Liver (tissue), 9 donors: ENCODE measurements around the gene AFDN. TPM values are rescaled to one million over a fixed set of nuclear protein-coding genes. Genes with fewer than 3 reads are reported as not detected.

Experiments used
- DNase-seq: peaks from one replicate; pipeline ENCODE4 v3.0.0-alpha.2; 2017; ENCODE audit warnings: low spot score
- H3K27ac ChIP-seq, 2 donors: one replicate each; pipeline ENCODE4 v1.7.0; 2013; ENCODE audit warnings: inconsistent platforms in 2 of 2, low read length in 2 of 2, control low read depth in 1 of 2, low read depth in 1 of 2, mild to moderate bottlenecking in 1 of 2
- H3K27me3 ChIP-seq, 4 donors: one replicate each; pipeline versions ENCODE4 v1.6.1 to v1.7.0; 2013; ENCODE audit warnings: low read length in 3 of 4, inconsistent platforms in 1 of 4, mild to moderate bottlenecking in 1 of 4, moderate library complexity in 1 of 4; ENCODE audit not compliant: control insufficient read depth in 4 of 4, insufficient read depth in 4 of 4
- H3K36me3 ChIP-seq, 4 donors: one replicate each; pipeline versions ENCODE4 v1.6.1 to v1.7.0; 2013; ENCODE audit warnings: low read length in 3 of 4, mild to moderate bottlenecking in 3 of 4, low read depth in 1 of 4, moderate library complexity in 1 of 4; ENCODE audit not compliant: control insufficient read depth in 4 of 4, insufficient read depth in 3 of 4
- H3K4me1 ChIP-seq, 4 donors: one replicate each; pipeline versions ENCODE4 v1.6.1 to v1.7.0; 2013; ENCODE audit warnings: low read length in 3 of 4, mild to moderate bottlenecking in 3 of 4, moderate library complexity in 1 of 4; ENCODE audit not compliant: control insufficient read depth in 4 of 4, insufficient read depth in 4 of 4
- H3K4me3 ChIP-seq, 3 donors: one replicate each; pipeline versions ENCODE4 v1.6.1 to v1.7.0; 2013; ENCODE audit warnings: low read length in 3 of 3, control low read depth in 1 of 3, low read depth in 1 of 3, mild to moderate bottlenecking in 1 of 3
- H3K9ac ChIP-seq, 2 donors: one replicate each; pipeline ENCODE4 v1.7.0; 2013; ENCODE audit warnings: low read length in 2 of 2, mild to moderate bottlenecking in 2 of 2, moderate library complexity in 2 of 2, control low read depth in 1 of 2, low read depth in 1 of 2
- H3K9me3 ChIP-seq, 4 donors: one replicate each; pipeline versions ENCODE4 v1.6.1 to v1.7.0; 2013; ENCODE audit warnings: low read length in 3 of 4; ENCODE audit not compliant: control insufficient read depth in 4 of 4
- CTCF ChIP-seq: fragments of 150-350 bp; IDR thresholded peaks from 2 replicates; pipeline ENCODE4 v1.5.1; 2017; ENCODE audit warnings: improper control_type of control experiment, low read depth, low read length; ENCODE audit not compliant: missing input control
- EGR1 ChIP-seq, 2 donors: IDR thresholded peaks; 2 replicates each; pipeline ENCODE4 v1.6.1; 2016 to 2018; ENCODE audit warnings: antibody characterized with exemption in 2 of 2, low read depth in 2 of 2
- FOXA1 ChIP-seq: IDR thresholded peaks from 2 replicates; pipeline ENCODE4 v1.6.1; 2016; ENCODE audit warnings: antibody characterized with exemption
- FOXA2 ChIP-seq: IDR thresholded peaks from 2 replicates; pipeline ENCODE4 v1.6.1; 2016; ENCODE audit warnings: antibody characterized with exemption
- GABPA ChIP-seq, 2 donors: IDR thresholded peaks in 1 of 2; conservative IDR thresholded peaks in 1 of 2; 2 replicates each; pipeline ENCODE4 v1.6.1; 2016; ENCODE audit warnings: antibody characterized with exemption in 2 of 2, mild to moderate bottlenecking in 1 of 2, moderate library complexity in 1 of 2
- HNF4A ChIP-seq, 2 donors: conservative IDR thresholded peaks; 2 replicates each; pipeline ENCODE4 v1.6.1; 2016; ENCODE audit warnings: antibody characterized with exemption in 2 of 2, mild to moderate bottlenecking in 2 of 2
- HNF4G ChIP-seq: IDR thresholded peaks from 2 replicates; pipeline ENCODE4 v1.6.1; 2016; ENCODE audit warnings: antibody characterized with exemption
- JUND ChIP-seq, 2 donors: IDR thresholded peaks; 2 replicates each; pipeline ENCODE4 v1.6.1; 2016; ENCODE audit warnings: antibody characterized with exemption in 2 of 2
- NR2F2 ChIP-seq: IDR thresholded peaks from 2 replicates; pipeline ENCODE4 v1.6.1; 2016; ENCODE audit warnings: antibody characterized with exemption
- RXRA ChIP-seq, 2 donors: IDR thresholded peaks; 2 replicates each; pipeline ENCODE4 v1.6.1; 2017 to 2018; ENCODE audit warnings: antibody characterized with exemption in 2 of 2, mild to moderate bottlenecking in 1 of 2
- SP1 ChIP-seq: IDR thresholded peaks from 2 replicates; pipeline ENCODE4 v1.6.1; 2018; ENCODE audit warnings: antibody characterized with exemption, mild to moderate bottlenecking
- TAF1 ChIP-seq: conservative IDR thresholded peaks from 2 replicates; pipeline ENCODE4 v1.6.1; 2016; ENCODE audit warnings: antibody characterized with exemption, mild to moderate bottlenecking
- YY1 ChIP-seq: IDR thresholded peaks from 2 replicates; pipeline ENCODE4 v1.6.1; 2016; ENCODE audit warnings: antibody characterized with exemption, mild to moderate bottlenecking
- WGBS: extraction: QIAGEN DNeasy Blood & Tissue Kit; methylation state at CpG from one replicate; pipeline ENCODE4 v1.1.7; 2013; 5-methylcytosine and 5-hydroxymethylcytosine counted together
- polyA plus RNA-seq, 2 donors: library from polyadenylated mRNA; stranded (reverse) in 1 of 2; unstranded in 1 of 2; fragments of 200-250 nt in 1 of 2; fragments of >200 nt in 1 of 2; fragmentation: Nextera tagmentation in 1 of 2; extraction: Ambion mirVana in 1 of 2; gene quantifications; one replicate each; pipeline versions ENCODE4 v1.2.1 to v1.2.3, GENCODE V29; 2013 to 2015
- total RNA-seq, 2 donors: library from RNA; depleted of rRNA; stranded (reverse); fragments of >200 nt; gene quantifications; one replicate each; pipeline ENCODE4 v1.2.3, GENCODE V29; 2014
- TF ChIP-seq, protein P1 (sequence below): IDR thresholded peaks from 2 replicates; pipeline ENCODE4 v1.6.1; 2016; ENCODE audit warnings: antibody characterized with exemption
- TF ChIP-seq, protein P2 (sequence below): IDR thresholded peaks from 2 replicates; pipeline ENCODE4 v1.6.1; 2016; ENCODE audit warnings: antibody characterized with exemption
- TF ChIP-seq, protein P3 (sequence below): IDR thresholded peaks from 2 replicates; pipeline ENCODE4 v1.6.1; 2016; ENCODE audit warnings: antibody characterized with exemption, mild to moderate bottlenecking
- TF ChIP-seq, protein P4 (sequence below): IDR thresholded peaks from 2 replicates; pipeline ENCODE4 v1.6.1; 2016; ENCODE audit warnings: antibody characterized with exemption
- donor health status: healthy.
- donor health status: healthy.
- donor health status: healthy.
- donor health status: healthy.
- donor health status: healthy.

The AFDN gene
- total and polyA plus RNA-seq, 4 donors, result 21.3 to 145 (median 29.3) TPM

- H3K27me3 ChIP-seq, result no peaks in the 10 kb centered on the region
- no peak overlapping the region for H3K27ac ChIP-seq
- TF ChIP-seq GABPA (IDR thresholded peaks at IDR 0.05 in 1 of 2, conservative IDR thresholded peaks at IDR 0.05 in 1 of 2), result no peak
- no peak for TF ChIP-seq RXRA (IDR thresholded peaks at IDR 0.05)
- TF ChIP-seq, protein P1, sequence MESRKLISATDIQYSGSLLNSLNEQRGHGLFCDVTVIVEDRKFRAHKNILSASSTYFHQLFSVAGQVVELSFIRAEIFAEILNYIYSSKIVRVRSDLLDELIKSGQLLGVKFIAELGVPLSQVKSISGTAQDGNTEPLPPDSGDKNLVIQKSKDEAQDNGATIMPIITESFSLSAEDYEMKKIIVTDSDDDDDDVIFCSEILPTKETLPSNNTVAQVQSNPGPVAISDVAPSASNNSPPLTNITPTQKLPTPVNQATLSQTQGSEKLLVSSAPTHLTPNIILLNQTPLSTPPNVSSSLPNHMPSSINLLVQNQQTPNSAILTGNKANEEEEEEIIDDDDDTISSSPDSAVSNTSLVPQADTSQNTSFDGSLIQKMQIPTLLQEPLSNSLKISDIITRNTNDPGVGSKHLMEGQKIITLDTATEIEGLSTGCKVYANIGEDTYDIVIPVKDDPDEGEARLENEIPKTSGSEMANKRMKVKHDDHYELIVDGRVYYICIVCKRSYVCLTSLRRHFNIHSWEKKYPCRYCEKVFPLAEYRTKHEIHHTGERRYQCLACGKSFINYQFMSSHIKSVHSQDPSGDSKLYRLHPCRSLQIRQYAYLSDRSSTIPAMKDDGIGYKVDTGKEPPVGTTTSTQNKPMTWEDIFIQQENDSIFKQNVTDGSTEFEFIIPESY, result no peak
- no peak for TF ChIP-seq HNF4G
- TF ChIP-seq NR2F2, result no peak
- DNase-seq, result no peak
- no peak overlapping the region for H3K9ac ChIP-seq
- no peak overlapping the region for H3K4me3 ChIP-seq
- H3K4me1 ChIP-seq, result no peaks in the 10 kb centered on the region
- H3K36me3 ChIP-seq, result peaks cover 0 to 22% (median 9%) of the 10 kb centered on the region in 4 donors
- 97% methylated on average over 10 of the region's 10 CpGs for WGBS
- H3K9me3 ChIP-seq, result no peaks in the 10 kb centered on the region
These were observed 145.5 kb downstream of the AFDN start for GRCh38 chr6:167972193-167972592.

- Histone ChIP-seq H3K4me1 (no peaks in the 10 kb centered on the region), H3K27me3 (no peaks in the 10 kb centered on the region), H3K36me3 (peaks cover 0 to 22% (median 9%) of the 10 kb centered on the region in 4 donors), H3K9ac (no peak overlapping the region), H3K27ac (no peak overlapping the region), H3K4me3 (no peak overlapping the region), H3K9me3 (no peaks in the 10 kb centered on the region)
- DNase-seq, result no peak
- TF ChIP-seq TAF1, result no peak
- no peak for TF ChIP-seq GABPA (IDR thresholded peaks at IDR 0.05 in 1 of 2, conservative IDR thresholded peaks at IDR 0.05 in 1 of 2)
- no peak for TF ChIP-seq RXRA (IDR thresholded peaks at IDR 0.05)
- no peak for TF ChIP-seq HNF4A (conservative IDR thresholded peaks at IDR 0.05)
- no peak for TF ChIP-seq JUND (IDR thresholded peaks at IDR 0.05)
- TF ChIP-seq, protein P2, sequence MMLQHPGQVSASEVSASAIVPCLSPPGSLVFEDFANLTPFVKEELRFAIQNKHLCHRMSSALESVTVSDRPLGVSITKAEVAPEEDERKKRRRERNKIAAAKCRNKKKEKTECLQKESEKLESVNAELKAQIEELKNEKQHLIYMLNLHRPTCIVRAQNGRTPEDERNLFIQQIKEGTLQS, result no peak
- no peak for TF ChIP-seq YY1
- no peak for TF ChIP-seq SP1
- TF ChIP-seq HNF4G, result no peak
- WGBS, result 87% methylated on average over 9 of the region's 9 CpGs
These were observed 146.6 kb downstream of the AFDN start for GRCh38 chr6:167973148-167973885.

DNA sequence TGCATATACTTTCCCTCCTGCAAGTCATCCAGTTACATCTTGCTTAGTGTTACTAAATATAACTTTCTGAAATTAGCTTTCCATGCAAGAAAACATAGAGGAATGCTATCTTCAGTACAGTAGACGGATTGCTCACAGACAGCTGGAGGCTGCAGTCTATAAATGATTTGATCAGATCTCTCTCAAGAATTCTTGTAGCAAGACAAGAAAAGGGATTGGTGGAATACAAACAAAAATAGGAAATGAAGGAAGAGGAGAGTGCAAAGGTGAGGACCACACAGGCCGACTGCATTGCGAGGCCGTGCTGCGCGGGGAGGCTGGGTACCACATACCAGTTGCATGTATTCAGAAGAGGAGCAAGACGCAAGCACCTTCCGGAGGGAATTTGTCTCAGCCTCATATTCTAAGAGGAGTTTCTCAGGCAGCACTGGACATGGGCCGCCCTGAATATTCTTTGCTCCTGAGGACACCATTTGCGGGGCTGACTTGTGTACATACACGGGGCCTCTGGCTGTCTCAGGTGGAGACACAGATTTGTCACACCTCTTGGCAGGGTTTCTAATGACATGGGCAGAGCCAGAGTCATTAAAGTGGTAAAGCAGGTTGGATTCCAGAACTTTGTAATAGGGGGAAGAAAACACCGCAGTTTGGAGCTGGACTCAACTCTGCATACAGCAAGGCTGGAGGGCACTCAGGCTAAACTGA, 148.1 kb downstream of the AFDN start:
- WGBS, result 71% methylated on average over 12 of the region's 12 CpGs
- TF ChIP-seq, protein P2, result no peak
- TF ChIP-seq EGR1 (IDR thresholded peaks at IDR 0.05; ENCODE audit: low read depth in 2 of 2), result no peak
- TF ChIP-seq GABPA (IDR thresholded peaks at IDR 0.05 in 1 of 2, conservative IDR thresholded peaks at IDR 0.05 in 1 of 2), result no peak
- TF ChIP-seq YY1, result no peak
- no peak for TF ChIP-seq NR2F2
- TF ChIP-seq JUND (IDR thresholded peaks at IDR 0.05), result no peak
- no peak for TF ChIP-seq HNF4G
- TF ChIP-seq RXRA (IDR thresholded peaks at IDR 0.05), result no peak
- TF ChIP-seq, protein P3, sequence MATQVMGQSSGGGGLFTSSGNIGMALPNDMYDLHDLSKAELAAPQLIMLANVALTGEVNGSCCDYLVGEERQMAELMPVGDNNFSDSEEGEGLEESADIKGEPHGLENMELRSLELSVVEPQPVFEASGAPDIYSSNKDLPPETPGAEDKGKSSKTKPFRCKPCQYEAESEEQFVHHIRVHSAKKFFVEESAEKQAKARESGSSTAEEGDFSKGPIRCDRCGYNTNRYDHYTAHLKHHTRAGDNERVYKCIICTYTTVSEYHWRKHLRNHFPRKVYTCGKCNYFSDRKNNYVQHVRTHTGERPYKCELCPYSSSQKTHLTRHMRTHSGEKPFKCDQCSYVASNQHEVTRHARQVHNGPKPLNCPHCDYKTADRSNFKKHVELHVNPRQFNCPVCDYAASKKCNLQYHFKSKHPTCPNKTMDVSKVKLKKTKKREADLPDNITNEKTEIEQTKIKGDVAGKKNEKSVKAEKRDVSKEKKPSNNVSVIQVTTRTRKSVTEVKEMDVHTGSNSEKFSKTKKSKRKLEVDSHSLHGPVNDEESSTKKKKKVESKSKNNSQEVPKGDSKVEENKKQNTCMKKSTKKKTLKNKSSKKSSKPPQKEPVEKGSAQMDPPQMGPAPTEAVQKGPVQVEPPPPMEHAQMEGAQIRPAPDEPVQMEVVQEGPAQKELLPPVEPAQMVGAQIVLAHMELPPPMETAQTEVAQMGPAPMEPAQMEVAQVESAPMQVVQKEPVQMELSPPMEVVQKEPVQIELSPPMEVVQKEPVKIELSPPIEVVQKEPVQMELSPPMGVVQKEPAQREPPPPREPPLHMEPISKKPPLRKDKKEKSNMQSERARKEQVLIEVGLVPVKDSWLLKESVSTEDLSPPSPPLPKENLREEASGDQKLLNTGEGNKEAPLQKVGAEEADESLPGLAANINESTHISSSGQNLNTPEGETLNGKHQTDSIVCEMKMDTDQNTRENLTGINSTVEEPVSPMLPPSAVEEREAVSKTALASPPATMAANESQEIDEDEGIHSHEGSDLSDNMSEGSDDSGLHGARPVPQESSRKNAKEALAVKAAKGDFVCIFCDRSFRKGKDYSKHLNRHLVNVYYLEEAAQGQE, result no peak
- TF ChIP-seq FOXA1, result no peak
- TF ChIP-seq, protein P4, sequence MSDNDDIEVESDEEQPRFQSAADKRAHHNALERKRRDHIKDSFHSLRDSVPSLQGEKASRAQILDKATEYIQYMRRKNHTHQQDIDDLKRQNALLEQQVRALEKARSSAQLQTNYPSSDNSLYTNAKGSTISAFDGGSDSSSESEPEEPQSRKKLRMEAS, result no peak
- no peak for TF ChIP-seq HNF4A (conservative IDR thresholded peaks at IDR 0.05)
- TF ChIP-seq CTCF, result no peak
- no peak for TF ChIP-seq FOXA2
- H3K4me1 ChIP-seq, result no peaks in the 10 kb centered on the region
- no peaks in the 10 kb centered on the region for H3K27me3 ChIP-seq
- no peak for DNase-seq
- H3K36me3 ChIP-seq, result peaks cover 0 to 9% (median 6%) of the 10 kb centered on the region in 4 donors
- no peak overlapping the region for H3K27ac ChIP-seq
- H3K4me3 ChIP-seq, result no peak overlapping the region
- no peak overlapping the region for H3K9ac ChIP-seq
- no peaks in the 10 kb centered on the region for H3K9me3 ChIP-seq
